Measurements from ENCODE around the gene THEMIS2.
A peak's percentile ranks its signal among the peaks of the same experiment; 100 is the strongest.
"Not testable (repeated sequence)": the region's sequence is repeated elsewhere in the genome, so short reads cannot be mapped to it uniquely, and the experiment has no call there.

The THEMIS2 gene

DNA sequence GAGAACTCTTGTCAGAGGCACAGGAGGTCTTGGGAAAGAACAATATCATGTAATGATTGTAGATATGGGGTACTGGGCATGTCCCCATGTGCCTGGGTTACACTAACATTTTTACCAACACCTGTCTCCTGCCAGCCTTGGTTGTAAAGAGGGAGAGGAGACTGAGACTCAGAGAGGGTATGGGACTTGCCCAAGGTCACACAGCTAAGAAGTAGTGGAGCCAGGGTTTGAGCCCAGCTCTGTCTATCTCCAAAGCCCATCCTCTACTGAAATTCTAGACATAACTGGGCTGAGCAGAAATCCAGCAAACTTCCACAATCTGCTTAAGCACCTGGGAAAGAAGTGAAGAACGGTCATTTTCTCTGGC, 2.6 kb upstream of the THEMIS2 start:
- Histone ChIP-seq H3K9me3 (ENCODE audit: insufficient read depth, low read length, severe bottlenecking) (no peaks in the 10 kb centered on the region), H3K79me2 (ENCODE audit: insufficient read depth, low read length) (no peaks in the 10 kb centered on the region), H3K9ac (ENCODE audit: low read depth, low read length) (peak overlapping the region; percentile 47), H3K27me3 (ENCODE audit: insufficient read depth, low read length, poor library complexity) (no peaks in the 10 kb centered on the region), H3K4me1 (ENCODE audit: insufficient read depth, low read length) (peaks cover 20% of the 10 kb centered on the region), H3K4me3 (ENCODE audit: low read depth in 1 of 2, low read length in 2 of 2) (peak overlapping the region in 1 of 2 experiments; percentile 59; a peak in 3 of 4 replicates), H3K4me2 (ENCODE audit: insufficient read depth, low read length) (peak overlapping the region; percentile 74), H3K27ac (ENCODE audit: low read length) (peak overlapping the region; percentile 85), H4K20me1 (ENCODE audit: insufficient read depth, low read length) (no peaks in the 10 kb centered on the region), H3K36me3 (ENCODE audit: insufficient read depth, low read length) (no peaks in the 10 kb centered on the region), H2AFZ (ENCODE audit: low read depth, low read length) (peak overlapping the region; percentile 88)
- DNase-seq (no peak), ATAC-seq (ENCODE audit: insufficient read depth, low read depth) (no peak)
- no peak for TF ChIP-seq CTCF (IDR thresholded peaks at IDR 0.05; ENCODE audit: borderline replicate concordance, extremely low read depth, low read length, poor library complexity, severe bottlenecking)
- TF ChIP-seq EZH2 (IDR thresholded peaks at IDR 0.05; ENCODE audit: borderline replicate concordance, low read depth, low read length, severe bottlenecking), result no peak

DNA sequence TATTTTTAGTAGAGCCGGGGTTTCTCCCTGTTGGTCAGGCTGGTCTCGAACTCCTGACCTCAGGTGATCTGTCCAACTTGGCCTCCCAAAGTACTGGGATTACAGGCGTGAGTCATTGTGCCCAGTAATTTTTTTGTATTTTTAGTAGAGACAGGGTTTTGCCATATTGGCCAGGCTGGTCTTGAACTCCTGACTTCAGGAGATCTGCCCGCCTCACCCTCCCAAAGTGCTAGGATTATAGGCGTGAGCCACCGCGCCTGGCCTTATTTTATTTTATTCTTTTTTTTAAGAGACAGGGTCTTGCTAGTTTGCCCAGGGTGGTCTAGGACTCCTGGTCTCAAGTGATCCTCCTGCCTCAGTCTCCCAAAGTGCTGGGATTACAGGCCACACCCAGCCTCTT, 1.3 kb upstream of the THEMIS2 start:
- peaks cover 20% of the 10 kb centered on the region for H3K4me1 ChIP-seq (ENCODE audit: insufficient read depth, low read length)
- H3K4me2 ChIP-seq (ENCODE audit: insufficient read depth, low read length); H3K79me2 ChIP-seq (ENCODE audit: insufficient read depth, low read length); H3K9me3 ChIP-seq (ENCODE audit: insufficient read depth, low read length, severe bottlenecking); DNase-seq; H4K20me1 ChIP-seq (ENCODE audit: insufficient read depth, low read length); H2AFZ ChIP-seq (ENCODE audit: low read depth, low read length); H3K9ac ChIP-seq (ENCODE audit: low read depth, low read length); H3K4me3 ChIP-seq (ENCODE audit: low read depth in 1 of 2, low read length in 2 of 2); H3K27me3 ChIP-seq (ENCODE audit: insufficient read depth, low read length, poor library complexity); H3K27ac ChIP-seq (ENCODE audit: low read length); ATAC-seq (ENCODE audit: insufficient read depth, low read depth); H3K36me3 ChIP-seq (ENCODE audit: insufficient read depth, low read length): not testable (repeated sequence)

- Histone ChIP-seq H3K27ac (ENCODE audit: low read length) (no peak overlapping the region), H3K4me2 (ENCODE audit: insufficient read depth, low read length) (no peak overlapping the region)
Observed at GRCh38 chr1:27872802-27873551, 633 bp downstream of the THEMIS2 start.

More at GRCh38 chr1:27872802-27873551, 633 bp downstream of the THEMIS2 start:
- Histone ChIP-seq H3K9ac (ENCODE audit: low read depth, low read length) (no peak overlapping the region), H4K20me1 (ENCODE audit: insufficient read depth, low read length) (no peaks in the 10 kb centered on the region), H2AFZ (ENCODE audit: low read depth, low read length) (no peak overlapping the region), H3K9me3 (ENCODE audit: insufficient read depth, low read length, severe bottlenecking) (no peaks in the 10 kb centered on the region), H3K36me3 (ENCODE audit: insufficient read depth, low read length) (no peaks in the 10 kb centered on the region), H3K4me3 (ENCODE audit: low read depth in 1 of 2, low read length in 2 of 2) (no peak overlapping the region), H3K79me2 (ENCODE audit: insufficient read depth, low read length) (no peaks in the 10 kb centered on the region), H3K4me1 (ENCODE audit: insufficient read depth, low read length) (peaks cover 20% of the 10 kb centered on the region), H3K27me3 (ENCODE audit: insufficient read depth, low read length, poor library complexity) (no peaks in the 10 kb centered on the region)
- DNase-seq (no peak), ATAC-seq (ENCODE audit: insufficient read depth, low read depth) (no peak)
- TF ChIP-seq CTCF (IDR thresholded peaks at IDR 0.05; ENCODE audit: borderline replicate concordance, extremely low read depth, low read length, poor library complexity, severe bottlenecking), result no peak
- TF ChIP-seq EZH2 (IDR thresholded peaks at IDR 0.05; ENCODE audit: borderline replicate concordance, low read depth, low read length, severe bottlenecking), result no peak

All from DND-41 (cell line).